HG03045 (cell line): ENCODE data around the gene GLT1D1.
"Not testable (repeated sequence)": the region's sequence is repeated elsewhere in the genome, so short reads cannot be mapped to it uniquely, and the experiment has no call there.

Experiments
- ATAC-seq: cut with Tn5 transposase; IDR thresholded peaks from one replicate; pipeline ENCODE4 v1.9.1; 2021; ENCODE audit warnings: mild to moderate bottlenecking, moderate library complexity; ENCODE audit not compliant: unreplicated experiment

GLT1D1 gene

GRCh38 chr12:128852885-128853599 is at the start of gene GLT1D1:
TSS of gene GLT1D1 (plus strand) at chr12:128853478. CDS start at chr12:128853582, 104 bp downstream.
- ATAC-seq, result no peak

- no peak for ATAC-seq
These were observed 49.5 kb upstream of the GLT1D1 start for GRCh38 chr12:128803788-128804187.

GRCh38 chr12:128804762-128805161 is 48.5 kb upstream of the GLT1D1 start:
- no peak for ATAC-seq

- ATAC-seq, result not testable (repeated sequence)
These were observed 47.9 kb upstream of the GLT1D1 start for GRCh38 chr12:128805406-128805805.

GRCh38 chr12:128806573-128806972 is 46.7 kb upstream of the GLT1D1 start:
- no peak for ATAC-seq

GRCh38 chr12:128807161-128807724 is 46.0 kb upstream of the GLT1D1 start:
- ATAC-seq, result no peak

- no peak for ATAC-seq
These were observed 44.6 kb upstream of the GLT1D1 start for GRCh38 chr12:128808651-128809050.

GRCh38 chr12:128810182-128811127 is 42.8 kb upstream of the GLT1D1 start:
- ATAC-seq, result peak; percentile 79

- ATAC-seq, result no peak
These were observed 41.5 kb upstream of the GLT1D1 start for GRCh38 chr12:128811806-128812205.

GRCh38 chr12:128813392-128813791 is 39.9 kb upstream of the GLT1D1 start:
- ATAC-seq, result no peak

- ATAC-seq, result peak; percentile 24
These were observed 39.4 kb upstream of the GLT1D1 start for GRCh38 chr12:128813883-128814282.

GRCh38 chr12:128814411-128815261 is 38.6 kb upstream of the GLT1D1 start:
- no peak for ATAC-seq

GRCh38 chr12:128815779-128816642 is 37.3 kb upstream of the GLT1D1 start:
- no peak for ATAC-seq

GRCh38 chr12:128816643-128816920 is 36.7 kb upstream of the GLT1D1 start:
- no peak for ATAC-seq

GRCh38 chr12:128817111-128818015 is 35.9 kb upstream of the GLT1D1 start:
- peak; percentile 45 for ATAC-seq

- ATAC-seq, result peak; percentile 33
These were observed 34.9 kb upstream of the GLT1D1 start for GRCh38 chr12:128818065-128819022.

- no peak for ATAC-seq
These were observed 33.8 kb upstream of the GLT1D1 start for GRCh38 chr12:128819293-128820144.
